Ishikawa (cell line): ENCODE results near the gene TSPAN13.

ENCODE experiments used
- CREB1 ChIP-seq: IDR thresholded peaks from 2 replicates; pipeline ENCODE4 v1.6.1; 2012; ENCODE audit warnings: low read depth
- EGR1 ChIP-seq: IDR thresholded peaks from 2 replicates; pipeline ENCODE4 v1.6.1; 2012
- EP300 ChIP-seq: IDR thresholded peaks from 2 replicates; pipeline ENCODE4 v1.6.1; 2012; ENCODE audit warnings: borderline replicate concordance
- FOXM1 ChIP-seq: IDR thresholded peaks from 2 replicates; pipeline ENCODE4 v1.6.1; 2012; ENCODE audit warnings: low read depth, borderline replicate concordance
- TAF1 ChIP-seq: IDR thresholded peaks from 2 replicates; pipeline ENCODE4 v1.6.1; 2012; ENCODE audit warnings: low read depth, mild to moderate bottlenecking
- ZBTB7A ChIP-seq: IDR thresholded peaks from 2 replicates; pipeline ENCODE4 v1.6.1; 2012; ENCODE audit warnings: low read depth
- TF ChIP-seq, protein P1 (sequence below): IDR thresholded peaks from 2 replicates; pipeline ENCODE4 v1.6.1; 2012
- TF ChIP-seq, protein P2 (sequence below): IDR thresholded peaks from 2 replicates; pipeline ENCODE4 v1.6.1; 2012; ENCODE audit warnings: low read depth, mild to moderate bottlenecking
- TF ChIP-seq, protein P3 (sequence below): IDR thresholded peaks from 2 replicates; pipeline ENCODE4 v1.6.1; 2012

- no peak for TF ChIP-seq FOXM1
- TF ChIP-seq, protein P1, sequence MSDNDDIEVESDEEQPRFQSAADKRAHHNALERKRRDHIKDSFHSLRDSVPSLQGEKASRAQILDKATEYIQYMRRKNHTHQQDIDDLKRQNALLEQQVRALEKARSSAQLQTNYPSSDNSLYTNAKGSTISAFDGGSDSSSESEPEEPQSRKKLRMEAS: no peak
- no peak for TF ChIP-seq EP300
- TF ChIP-seq TAF1: no peak
- no peak for TF ChIP-seq EGR1
- TF ChIP-seq, protein P2, sequence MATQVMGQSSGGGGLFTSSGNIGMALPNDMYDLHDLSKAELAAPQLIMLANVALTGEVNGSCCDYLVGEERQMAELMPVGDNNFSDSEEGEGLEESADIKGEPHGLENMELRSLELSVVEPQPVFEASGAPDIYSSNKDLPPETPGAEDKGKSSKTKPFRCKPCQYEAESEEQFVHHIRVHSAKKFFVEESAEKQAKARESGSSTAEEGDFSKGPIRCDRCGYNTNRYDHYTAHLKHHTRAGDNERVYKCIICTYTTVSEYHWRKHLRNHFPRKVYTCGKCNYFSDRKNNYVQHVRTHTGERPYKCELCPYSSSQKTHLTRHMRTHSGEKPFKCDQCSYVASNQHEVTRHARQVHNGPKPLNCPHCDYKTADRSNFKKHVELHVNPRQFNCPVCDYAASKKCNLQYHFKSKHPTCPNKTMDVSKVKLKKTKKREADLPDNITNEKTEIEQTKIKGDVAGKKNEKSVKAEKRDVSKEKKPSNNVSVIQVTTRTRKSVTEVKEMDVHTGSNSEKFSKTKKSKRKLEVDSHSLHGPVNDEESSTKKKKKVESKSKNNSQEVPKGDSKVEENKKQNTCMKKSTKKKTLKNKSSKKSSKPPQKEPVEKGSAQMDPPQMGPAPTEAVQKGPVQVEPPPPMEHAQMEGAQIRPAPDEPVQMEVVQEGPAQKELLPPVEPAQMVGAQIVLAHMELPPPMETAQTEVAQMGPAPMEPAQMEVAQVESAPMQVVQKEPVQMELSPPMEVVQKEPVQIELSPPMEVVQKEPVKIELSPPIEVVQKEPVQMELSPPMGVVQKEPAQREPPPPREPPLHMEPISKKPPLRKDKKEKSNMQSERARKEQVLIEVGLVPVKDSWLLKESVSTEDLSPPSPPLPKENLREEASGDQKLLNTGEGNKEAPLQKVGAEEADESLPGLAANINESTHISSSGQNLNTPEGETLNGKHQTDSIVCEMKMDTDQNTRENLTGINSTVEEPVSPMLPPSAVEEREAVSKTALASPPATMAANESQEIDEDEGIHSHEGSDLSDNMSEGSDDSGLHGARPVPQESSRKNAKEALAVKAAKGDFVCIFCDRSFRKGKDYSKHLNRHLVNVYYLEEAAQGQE: no peak
- no peak for TF ChIP-seq CREB1
- no peak for TF ChIP-seq ZBTB7A
- TF ChIP-seq, protein P3, sequence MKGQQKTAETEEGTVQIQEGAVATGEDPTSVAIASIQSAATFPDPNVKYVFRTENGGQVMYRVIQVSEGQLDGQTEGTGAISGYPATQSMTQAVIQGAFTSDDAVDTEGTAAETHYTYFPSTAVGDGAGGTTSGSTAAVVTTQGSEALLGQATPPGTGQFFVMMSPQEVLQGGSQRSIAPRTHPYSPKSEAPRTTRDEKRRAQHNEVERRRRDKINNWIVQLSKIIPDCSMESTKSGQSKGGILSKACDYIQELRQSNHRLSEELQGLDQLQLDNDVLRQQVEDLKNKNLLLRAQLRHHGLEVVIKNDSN: no peak
Measured at GRCh38 chr7:16818732-16819131, 65.2 kb downstream of the TSPAN13 start.
